Smooth muscle cell (in vitro differentiated cells): ENCODE data around the gene ACTN2. TPM values are rescaled to one million over a fixed set of nuclear protein-coding genes. Genes with fewer than 3 reads are reported as not detected.

Experiments used
- DNase-seq: peaks from one replicate; lab custom pipeline; 2025; ENCODE audit not compliant: unreplicated experiment; lab: John Stamatoyannopoulos, UW
- H2AFZ ChIP-seq: fragments of 200-600 bp; sonication (generic); 2 replicates; pipeline ENCODE4 v1.6.0; 2016; ENCODE audit warnings: antibody characterized with exemption, low read depth, mild to moderate bottlenecking
- H3F3A ChIP-seq: fragments of 200-600 bp; sonication (generic); 2 replicates; pipeline ENCODE4 v1.6.0; 2017; ENCODE audit warnings: antibody characterized with exemption, low read depth
- H3K27ac ChIP-seq: fragments of 200-600 bp; sonication (generic); 2 replicates; pipeline ENCODE4 v1.5.1; 2016; ENCODE audit warnings: low read depth, mild to moderate bottlenecking
- H3K27me3 ChIP-seq: fragments of 200-600 bp; sonication (generic); 2 replicates; pipeline ENCODE4 v1.6.1; 2016; ENCODE audit warnings: low read depth, mild to moderate bottlenecking
- H3K36me3 ChIP-seq: fragments of 200-600 bp; sonication (generic); 2 replicates; pipeline ENCODE4 v1.5.1; 2016; ENCODE audit warnings: low read depth
- H3K4me1 ChIP-seq: fragments of 200-600 bp; sonication (generic); 2 replicates; pipeline ENCODE4 v1.5.1; 2016; ENCODE audit warnings: low read depth
- H3K4me2 ChIP-seq: fragments of 200-600 bp; sonication (generic); 2 replicates; pipeline ENCODE4 v1.6.0; 2016; ENCODE audit warnings: mild to moderate bottlenecking
- H3K4me3 ChIP-seq: fragments of 200-600 bp; sonication (generic); 2 replicates; pipeline ENCODE4 v1.5.1; 2016; ENCODE audit warnings: mild to moderate bottlenecking
- H3K79me2 ChIP-seq: fragments of 200-600 bp; sonication (generic); 2 replicates; pipeline ENCODE4 v1.6.0; 2016; ENCODE audit warnings: low read depth, mild to moderate bottlenecking
- H3K9ac ChIP-seq: fragments of 200-600 bp; sonication (generic); 2 replicates; pipeline ENCODE4 v1.6.0; 2016; ENCODE audit warnings: low read depth
- H3K9me3 ChIP-seq: fragments of 200-600 bp; sonication (generic); replicated peaks from 2 replicates; pipeline ENCODE4 v1.5.1; 2016; ENCODE audit warnings: low read depth
- H4K20me1 ChIP-seq: fragments of 200-600 bp; sonication (generic); 2 replicates; pipeline ENCODE4 v1.6.0; 2016; ENCODE audit warnings: low read depth
- CTCF ChIP-seq: fragments of 200-600 bp; sonication (generic); IDR thresholded peaks from 2 replicates; pipeline ENCODE4 v1.5.1; 2017; ENCODE audit warnings: borderline replicate concordance, mild to moderate bottlenecking, antibody characterized with exemption; ENCODE audit not compliant: insufficient read depth, poor library complexity, severe bottlenecking
- WGBS: methylation state at CpG from one replicate; pipeline ENCODE4 v1.1.7; 2016; ENCODE audit warnings: low lambda C conversion rate; 5-methylcytosine and 5-hydroxymethylcytosine counted together
- polyA plus RNA-seq: library from polyadenylated mRNA; unstranded; fragments of >200 nt; fragmentation: Nextera tagmentation; extraction: Ambion mirVana; gene quantifications from 2 replicates; pipeline ENCODE4 v1.2.1, GENCODE V29; 2016
- total RNA-seq: library from RNA; depleted of rRNA; stranded (reverse); fragments of >200 nt; gene quantifications from 2 replicates; pipeline ENCODE4 v1.2.3, GENCODE V29; 2014

Gene ACTN2
- total and polyA plus RNA-seq, 2 experiments from 2014 or later, result not detected

GRCh38 chr1:236794585-236795034, 108.3 kb downstream of the ACTN2 start:
- Histone ChIP-seq H3K9me3 (no peaks in the 10 kb centered on the region), H2AFZ (peak overlapping the region; percentile 98), H3K4me3 (peak overlapping the region; percentile 63), H3K4me2 (peak overlapping the region; percentile 95), H4K20me1 (peaks cover under 1% of the 10 kb centered on the region), H3F3A (no peaks in the 10 kb centered on the region), H3K4me1 (peaks cover 10% of the 10 kb centered on the region), H3K36me3 (no peaks in the 10 kb centered on the region), H3K27ac (peak overlapping the region; percentile 35), H3K27me3 (no peaks in the 10 kb centered on the region), H3K79me2 (peaks cover 32% of the 10 kb centered on the region), H3K9ac (no peak overlapping the region)
- DNase-seq, result no peak
- TF ChIP-seq CTCF, result no peak
- 20% methylated on average over 11 of the region's 11 CpGs for WGBS

- Histone ChIP-seq H3K79me2 (peaks cover 37% of the 10 kb centered on the region), H3K27ac (peak within 1 kb of the TSS; percentile 91), H3K36me3 (no peaks in the 10 kb centered on the region), H4K20me1 (peaks cover 7% of the 10 kb centered on the region), H3K4me1 (peaks cover 10% of the 10 kb centered on the region), H3F3A (no peaks in the 10 kb centered on the region), H3K4me2 (peak within 1 kb of the TSS; percentile 95), H3K4me3 (peak within 1 kb of the TSS; percentile 63), H3K9ac (peak within 1 kb of the TSS; percentile 92), H3K27me3 (no peaks in the 10 kb centered on the region), H3K9me3 (no peaks in the 10 kb centered on the region), H2AFZ (peak within 1 kb of the TSS; percentile 98)
- DNase-seq, result peak; percentile 79
- WGBS, result under 1% methylated on average over 66 of the region's 67 CpGs
- no peak for TF ChIP-seq CTCF
These were observed 108.9 kb downstream of the ACTN2 start, which contains the start of gene MTR for GRCh38 chr1:236795035-236795756. MTR (plus strand) TSS chr1:236795292; CDS start chr1:236795704, 412 bp downstream.

DNA sequence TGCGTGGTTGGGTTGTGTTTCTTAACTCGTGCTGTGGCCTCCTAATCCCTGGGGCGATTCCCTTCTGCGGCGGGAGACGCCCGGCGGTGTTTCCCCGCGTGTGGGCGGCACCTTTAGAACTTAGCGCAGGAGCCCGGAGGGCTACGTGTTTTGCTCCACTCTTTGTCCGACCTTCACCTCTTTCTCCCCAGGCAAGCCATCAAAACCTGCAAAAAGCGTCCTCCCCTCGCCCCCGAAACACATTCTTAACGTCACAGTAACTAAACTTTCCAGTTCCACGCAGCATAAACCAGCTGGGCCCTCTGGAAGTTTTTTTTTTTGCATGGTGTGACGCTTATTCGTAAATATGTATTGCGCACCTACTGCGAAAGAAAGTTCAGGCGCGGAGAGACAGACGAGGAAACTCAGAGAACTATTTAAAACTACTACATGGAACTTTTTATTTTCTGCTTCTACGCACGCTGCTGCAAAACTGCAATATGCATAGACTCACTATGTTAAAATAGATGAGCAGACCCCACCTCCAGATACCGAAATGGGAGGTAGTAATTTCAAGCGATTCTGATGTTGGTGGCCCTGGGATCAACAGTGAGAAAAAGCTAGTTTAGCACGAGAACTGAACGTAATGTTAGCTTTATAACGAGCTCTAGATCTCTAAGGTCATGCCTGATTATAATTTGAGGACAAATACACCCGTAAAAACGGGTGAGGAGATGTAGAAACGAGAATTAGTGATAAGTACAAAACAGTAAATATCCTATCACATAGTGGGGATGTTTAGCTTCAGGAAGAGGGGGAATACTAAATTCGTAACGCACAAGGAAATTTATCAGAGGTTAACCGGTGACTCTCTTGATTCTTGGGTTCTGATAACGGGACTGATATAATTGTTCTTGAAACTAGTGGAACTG, 109.7 kb downstream of the ACTN2 start:
- no peak for TF ChIP-seq CTCF
- Histone ChIP-seq H3K9me3 (no peaks in the 10 kb centered on the region), H3K9ac (peak overlapping the region; percentile 92), H3K4me3 (peak overlapping the region; percentile 63), H4K20me1 (peaks cover 15% of the 10 kb centered on the region), H2AFZ (peak overlapping the region; percentile 98), H3K36me3 (no peaks in the 10 kb centered on the region), H3K27ac (peak overlapping the region; percentile 91), H3K4me1 (peaks cover 10% of the 10 kb centered on the region), H3F3A (no peaks in the 10 kb centered on the region), H3K27me3 (no peaks in the 10 kb centered on the region), H3K4me2 (peak overlapping the region; percentile 95), H3K79me2 (peaks cover 44% of the 10 kb centered on the region)
- 5% methylated on average over 41 of the region's 41 CpGs for WGBS
- no peak for DNase-seq
